GM10248 (cell line): ENCODE measurements around the gene OLA1.

ENCODE experiments used
- CTCF ChIA-PET: fragments of 300-600 bp; sonication (Branson Sonifier 250); formaldehyde crosslinking; extraction: SDS; loops from one replicate; lab custom pipeline; 2021; ENCODE audit warnings: antibody characterized with exemption; lab: Yijun Ruan, JAX
- POLR2A ChIA-PET: fragments of 350-650 bp; sonication (Branson Sonifier 250); formaldehyde crosslinking; extraction: SDS; loops from one replicate; lab custom pipeline; 2020; ENCODE audit warnings: antibody characterized with exemption; lab: Yijun Ruan, JAX
- DNase-seq: peaks from one replicate; pipeline ENCODE4 v3.0.0; 2012; ENCODE audit errors: extremely low spot score
- TF ChIP-seq, protein P1 (sequence below): IDR thresholded peaks from 2 replicates; pipeline ENCODE4 v1.5.1; 2012; ENCODE audit warnings: mild to moderate bottlenecking, low read depth; ENCODE audit errors: extremely low read depth, missing control alignments, control extremely low read depth

Gene OLA1

DNA sequence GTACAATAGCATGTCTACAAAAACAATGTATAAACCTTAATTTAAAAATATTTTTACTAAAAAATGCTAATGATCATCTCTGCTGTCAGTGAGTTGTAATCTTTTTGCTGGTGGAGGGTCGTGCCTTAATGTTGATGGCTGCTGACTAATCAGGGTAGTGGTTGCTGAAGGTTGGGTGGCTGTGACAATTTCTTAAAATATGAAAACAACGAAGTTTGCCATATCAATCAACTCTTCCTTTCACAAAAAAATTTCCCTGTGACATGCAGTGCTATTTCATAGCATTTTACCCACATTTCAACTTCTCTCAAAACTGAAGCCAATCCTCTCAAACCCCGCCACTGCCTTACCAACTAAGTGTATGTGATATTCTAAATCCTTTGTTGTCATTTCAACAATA is 112.4 kb downstream of the OLA1 start:
- POLR2A ChIA-PET, result no interaction called here
- TF ChIP-seq, protein P1, sequence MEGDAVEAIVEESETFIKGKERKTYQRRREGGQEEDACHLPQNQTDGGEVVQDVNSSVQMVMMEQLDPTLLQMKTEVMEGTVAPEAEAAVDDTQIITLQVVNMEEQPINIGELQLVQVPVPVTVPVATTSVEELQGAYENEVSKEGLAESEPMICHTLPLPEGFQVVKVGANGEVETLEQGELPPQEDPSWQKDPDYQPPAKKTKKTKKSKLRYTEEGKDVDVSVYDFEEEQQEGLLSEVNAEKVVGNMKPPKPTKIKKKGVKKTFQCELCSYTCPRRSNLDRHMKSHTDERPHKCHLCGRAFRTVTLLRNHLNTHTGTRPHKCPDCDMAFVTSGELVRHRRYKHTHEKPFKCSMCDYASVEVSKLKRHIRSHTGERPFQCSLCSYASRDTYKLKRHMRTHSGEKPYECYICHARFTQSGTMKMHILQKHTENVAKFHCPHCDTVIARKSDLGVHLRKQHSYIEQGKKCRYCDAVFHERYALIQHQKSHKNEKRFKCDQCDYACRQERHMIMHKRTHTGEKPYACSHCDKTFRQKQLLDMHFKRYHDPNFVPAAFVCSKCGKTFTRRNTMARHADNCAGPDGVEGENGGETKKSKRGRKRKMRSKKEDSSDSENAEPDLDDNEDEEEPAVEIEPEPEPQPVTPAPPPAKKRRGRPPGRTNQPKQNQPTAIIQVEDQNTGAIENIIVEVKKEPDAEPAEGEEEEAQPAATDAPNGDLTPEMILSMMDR, result no peak
- DNase-seq, result no peak
- CTCF ChIA-PET, result no interaction called here

DNA sequence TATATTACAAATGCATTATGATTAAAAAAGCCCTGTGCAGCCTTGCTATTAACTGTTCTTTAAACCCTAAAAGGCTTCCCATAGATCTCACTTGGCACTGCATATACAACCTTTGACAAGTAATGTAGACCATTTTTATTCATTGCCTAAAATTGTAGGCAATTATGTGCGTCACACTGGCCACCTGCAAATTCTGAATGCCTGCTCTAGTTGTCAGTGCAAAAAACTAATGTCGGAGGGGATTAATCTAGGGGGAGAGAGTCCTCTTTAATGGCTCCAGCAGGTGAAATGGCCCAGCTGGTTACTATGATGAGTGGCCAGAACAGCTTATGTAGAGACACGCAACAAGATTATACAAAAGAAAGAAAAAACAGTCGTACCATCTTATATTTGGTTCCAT is 123.2 kb downstream of the OLA1 start:
- no peak for DNase-seq

DNA sequence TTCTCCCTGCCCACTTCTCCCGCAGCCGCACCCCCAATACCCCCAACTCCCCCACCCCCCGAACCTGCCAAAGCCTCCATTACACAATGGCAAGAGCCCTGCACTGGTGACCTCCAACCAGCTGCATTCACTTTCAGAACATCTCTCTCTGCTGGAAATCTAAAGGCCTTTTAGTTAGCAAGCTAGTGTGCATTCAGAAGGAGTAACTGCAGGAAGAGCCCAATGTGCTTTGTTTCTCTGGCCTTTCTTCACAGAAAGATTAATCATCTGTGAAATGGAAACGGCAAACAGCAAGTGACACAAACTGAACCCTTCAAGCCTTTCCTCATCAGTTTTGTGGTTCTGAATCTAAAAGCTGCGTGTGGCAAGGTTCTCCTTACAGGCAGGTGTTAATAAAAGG is 124.2 kb downstream of the OLA1 start:
- ChIA-PET POLR2A (no interaction called here), CTCF (no interaction called here)
- DNase-seq, result no peak
- TF ChIP-seq, protein P1, result no peak

More for the DNA sequence above, 123.2 kb downstream of the OLA1 start:
- TF ChIP-seq, protein P1, result no peak
- ChIA-PET CTCF (no interaction called here), POLR2A (no interaction called here)

DNA sequence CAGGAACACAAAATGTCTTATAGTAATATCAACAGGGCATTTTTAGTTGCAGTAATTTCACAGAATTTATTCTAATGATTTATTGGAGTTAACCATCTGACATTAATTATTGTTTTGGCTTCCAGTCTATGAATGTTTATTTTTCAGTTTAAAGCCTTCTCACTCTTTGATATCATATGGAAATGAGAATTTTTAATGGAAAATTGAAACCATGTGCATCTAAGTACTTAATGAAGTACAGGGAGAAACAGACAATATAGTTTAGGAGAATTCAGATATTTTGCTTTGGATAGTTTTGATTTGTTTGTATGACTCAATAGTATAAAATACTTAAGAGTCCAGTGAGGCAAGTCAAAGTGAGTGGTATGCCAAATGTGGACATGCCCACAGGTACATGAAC is 126.1 kb downstream of the OLA1 start:
- TF ChIP-seq, protein P1, result no peak
- CTCF ChIA-PET, result no interaction called here
- POLR2A ChIA-PET, result no interaction called here
- no peak for DNase-seq

DNA sequence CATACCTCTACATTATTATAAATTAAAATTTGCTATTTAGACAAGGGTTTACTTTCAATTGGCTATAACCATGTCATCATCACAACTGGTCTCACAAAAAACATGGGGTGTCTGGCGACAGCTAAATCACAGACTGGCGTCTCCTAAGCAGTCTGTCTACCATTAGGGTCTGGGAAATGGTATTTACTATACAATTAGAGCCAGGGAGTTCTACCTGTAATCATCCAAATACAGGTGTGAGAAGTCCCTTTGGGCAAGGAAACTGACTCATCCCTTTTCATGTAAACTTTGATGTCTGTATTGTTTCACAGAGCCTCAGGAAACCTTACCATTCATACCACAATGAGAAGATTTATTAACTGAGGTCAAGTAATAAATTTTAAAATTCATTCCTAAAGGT is 126.7 kb downstream of the OLA1 start:
- ChIA-PET POLR2A (no interaction called here), CTCF (no interaction called here)
- TF ChIP-seq, protein P1, result no peak
- DNase-seq, result no peak

DNA sequence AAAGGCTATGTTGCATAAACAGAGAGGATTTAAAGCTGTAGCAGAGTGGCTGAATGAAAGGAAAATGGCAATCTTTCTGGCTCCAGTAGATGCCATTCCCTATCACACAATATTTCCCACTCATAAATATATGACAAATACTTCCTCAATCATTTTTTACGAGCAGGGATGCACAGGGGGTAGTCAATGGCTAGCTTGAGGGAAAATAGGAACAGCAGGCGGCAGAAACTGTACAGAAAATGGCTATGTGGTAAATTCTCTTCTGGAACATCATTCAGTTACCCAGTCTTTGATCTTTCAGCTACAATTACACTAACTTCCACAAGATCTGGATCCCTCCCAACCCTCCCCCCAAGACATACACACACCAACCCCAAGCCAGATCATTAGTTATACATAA is 127.2 kb downstream of the OLA1 start:
- POLR2A ChIA-PET, result no interaction called here
- DNase-seq, result no peak
- CTCF ChIA-PET, result no interaction called here
- TF ChIP-seq, protein P1, result no peak

DNA sequence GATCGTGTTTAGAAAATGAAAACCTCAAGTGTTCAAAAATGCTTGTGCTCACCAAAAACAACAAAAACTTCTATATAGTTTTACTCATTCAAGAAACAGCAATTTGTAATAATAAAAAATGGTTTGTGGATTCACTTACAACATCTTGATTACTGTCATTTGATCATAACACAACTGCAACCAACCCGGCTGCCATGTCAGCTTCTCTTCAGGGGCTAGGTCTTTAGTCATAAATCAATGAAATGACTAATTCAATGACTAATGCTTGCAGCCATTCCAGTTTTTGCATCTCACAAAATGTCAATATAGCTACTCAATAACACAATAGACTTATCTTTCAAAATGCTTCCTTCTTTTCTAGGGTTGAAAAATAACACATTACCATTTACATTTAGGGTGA is 128.0 kb downstream of the OLA1 start:
- ChIA-PET CTCF (no interaction called here), POLR2A (no interaction called here)
- TF ChIP-seq, protein P1, result no peak
- no peak for DNase-seq
